Heart left ventricle (tissue), 13 donors: ENCODE data around the gene PGS1.

Source experiments
- CTCF ChIP-seq, 12 donors: fragments of 200-600 bp; sonication (generic) in 4 of 12; IDR thresholded peaks; one replicate each; pipeline versions ENCODE4 v1.5.0 to v1.8.0; 2018 to 2022; ENCODE audit warnings: antibody characterized with exemption in 12 of 12, mild to moderate bottlenecking in 5 of 12
- POLR2A ChIP-seq, 2 donors: fragments of 450-650 bp; IDR thresholded peaks; one replicate each; pipeline ENCODE4 v1.6.1; 2017; ENCODE audit warnings: antibody characterized with exemption in 2 of 2, mild to moderate bottlenecking in 2 of 2, moderate library complexity in 2 of 2
- donor health status: ischemic (EF 13 %, LVEDD 7.1; RV severe dilation, severe dysfunction).
- donor health status: DM: no; HTN: yes; CAD: no.
- donor health status: DM: no; HTN: no; CAD: no.
- donor health status: ischemic (EF 25% LVEDD 6.9; RV normal size, moderate dysfunction).
- donor health status: ischemic (EF 25% LVEDD 5.7; RV mildly dilated, moderate dysfunction).
- donor health status: ischemic (EF 35%, LVEDD 5.7; RV mildly dilated, moderate dysfunction).
- donor health status: nonischemic (EF 11% LVEDD 7.7; RV severe dilation, severe dysfunction).
- donor health status: DM: yes; HTN: yes; CAD: no.
- donor health status: PGD.
- donor health status: ischemic (EF 29% LVEDD 5.4; RV normal size, mild dysfunction).
- donor health status: nonischemic (EF 23%, LVEDD 6.1; RV moderate dilation, normal function).

DNA sequence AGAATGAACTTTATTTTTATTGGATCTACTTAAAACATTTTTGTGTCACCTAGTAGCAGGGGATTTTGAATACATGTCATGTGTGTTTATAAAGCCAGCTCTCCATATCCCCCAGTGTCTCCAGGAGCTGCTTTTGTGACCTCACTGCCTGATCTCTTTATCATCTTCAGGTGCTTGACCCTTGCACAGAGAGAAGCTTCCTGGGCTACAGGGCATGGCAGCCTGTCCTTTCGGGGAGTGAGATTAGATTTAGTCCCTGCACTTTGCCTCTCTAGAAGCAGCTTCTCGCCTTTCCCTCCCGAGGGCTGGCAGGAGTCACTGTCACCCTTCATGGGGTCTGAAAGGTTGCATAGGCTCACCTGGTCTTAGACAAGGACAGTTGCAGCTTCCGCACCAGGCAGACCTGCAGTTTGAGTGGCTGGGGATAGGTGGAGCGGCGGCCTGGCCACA, 42.7 kb downstream of the PGS1 start:
- TF ChIP-seq POLR2A (IDR thresholded peaks at IDR 0.05) (no peak), CTCF (IDR thresholded peaks at IDR 0.05) (no peak)
